Activated T-cell treated with anti-CD3 and anti-CD28 coated beads, Interleukin-2, amount 50 U/mL, for 24 hours (primary cell): Measurements from ENCODE around the gene SAMD4B.
A peak's percentile ranks its signal among the peaks of the same experiment; 100 is the strongest.
"Not testable (repeated sequence)": the region's sequence is repeated elsewhere in the genome, so short reads cannot be mapped to it uniquely, and the experiment has no call there.

Source experiments
- DNase-seq: peaks from one replicate; pipeline ENCODE4 v3.0.0-alpha.2; 2020
- H3K27ac Mint-ChIP-seq: 2 replicates; pipeline ENCODE4 v1.8.0; 2020; ENCODE audit warnings: mild to moderate bottlenecking, mixed read lengths
- H3K27me3 Mint-ChIP-seq: 2 replicates; pipeline ENCODE4 v1.8.0; 2020; ENCODE audit warnings: mixed read lengths
- H3K36me3 Mint-ChIP-seq: 2 replicates; pipeline ENCODE4 v1.8.0; 2020; ENCODE audit warnings: low read depth, mixed read lengths
- H3K4me1 Mint-ChIP-seq: 2 replicates; pipeline ENCODE4 v1.8.0; 2020; ENCODE audit warnings: low read depth, mixed read lengths
- H3K4me3 Mint-ChIP-seq: 2 replicates; pipeline ENCODE4 v1.8.0; 2020; ENCODE audit warnings: mild to moderate bottlenecking, moderate library complexity, mixed read lengths
- H3K9me3 Mint-ChIP-seq: 2 replicates; pipeline ENCODE4 v1.8.0; 2020; ENCODE audit warnings: mixed read lengths

Gene SAMD4B

DNA sequence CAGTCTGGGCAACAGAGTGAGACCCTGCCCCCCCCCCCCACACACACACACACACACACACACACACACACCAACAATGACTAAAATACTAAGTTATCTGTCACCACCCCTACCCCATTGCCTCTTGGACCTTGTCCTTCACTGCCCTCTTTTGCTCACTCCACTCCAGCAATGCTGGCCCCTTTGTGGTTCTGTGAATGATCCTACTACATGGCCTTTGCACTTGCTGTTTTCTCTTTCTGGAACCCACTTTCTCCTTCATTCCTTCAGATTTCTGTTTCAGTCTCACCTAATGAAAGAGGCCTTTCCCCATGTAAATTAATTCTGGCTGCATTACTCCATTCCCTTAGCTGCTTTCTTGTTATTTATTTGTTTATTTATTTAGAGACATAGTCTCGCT is 2.5 kb upstream of the SAMD4B start:
- Mint-ChIP-seq H3K36me3 (peaks cover 31% of the 10 kb centered on the region), H3K4me1 (peaks cover 59% of the 10 kb centered on the region), H3K27ac (peak overlapping the region; percentile 95), H3K27me3 (no peaks in the 10 kb centered on the region), H3K4me3 (peak overlapping the region; percentile 94), H3K9me3 (no peaks in the 10 kb centered on the region)
- no peak for DNase-seq

DNA sequence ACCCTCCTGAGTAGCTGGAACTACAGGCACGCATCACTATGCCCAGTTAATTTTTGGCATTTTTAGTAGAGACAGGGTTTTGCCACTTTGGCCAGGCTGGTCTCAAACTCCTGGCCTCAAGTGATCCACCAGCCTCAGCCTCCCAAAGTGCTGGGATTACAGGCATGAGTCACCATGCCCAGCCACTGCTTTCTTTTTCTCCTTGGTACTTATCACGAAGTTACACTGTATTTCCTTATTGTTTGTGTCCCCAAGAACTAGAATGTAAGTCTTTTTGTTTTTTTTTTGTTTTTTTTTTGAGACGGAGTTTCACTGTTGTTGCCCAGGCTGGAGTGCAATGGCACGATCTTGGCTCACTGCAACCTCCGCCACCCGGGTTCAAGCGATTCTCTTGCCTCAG is 2.1 kb upstream of the SAMD4B start:
- Mint-ChIP-seq H3K27ac (peak overlapping the region; percentile 95), H3K36me3 (peaks cover 29% of the 10 kb centered on the region), H3K4me1 (peaks cover 61% of the 10 kb centered on the region), H3K4me3 (peak overlapping the region; percentile 94)
- not testable (repeated sequence) for H3K27me3 Mint-ChIP-seq, DNase-seq, H3K9me3 Mint-ChIP-seq

DNA sequence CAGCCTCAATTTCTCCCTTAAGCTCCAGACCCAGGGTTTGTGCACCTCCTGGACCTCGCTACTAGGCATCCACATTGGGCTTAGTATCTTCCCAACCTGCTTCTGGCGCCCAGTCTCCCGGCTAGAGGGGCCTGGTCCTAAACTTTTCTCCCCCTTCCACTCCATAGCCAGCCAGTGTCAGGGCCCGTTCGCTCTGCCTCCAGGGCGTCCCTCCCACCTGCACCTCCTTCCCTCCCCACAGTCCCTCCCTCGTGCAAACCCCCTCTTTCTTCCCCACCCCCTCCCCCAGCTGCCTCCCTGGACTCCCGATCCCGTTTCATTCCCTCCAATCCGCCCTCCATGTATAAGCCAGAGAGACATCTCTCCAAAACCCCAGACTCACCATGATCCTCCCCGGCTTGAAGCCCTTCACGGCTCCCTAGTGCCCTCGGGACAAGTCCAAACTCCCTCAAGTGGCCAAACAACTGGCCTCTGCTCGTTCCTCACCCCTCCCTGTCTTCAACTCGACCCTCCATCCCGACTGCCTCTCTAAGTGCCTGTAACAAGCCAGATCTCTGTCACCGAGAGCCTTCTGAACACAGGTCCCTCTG is 997 bp upstream of the SAMD4B start:
- Mint-ChIP-seq H3K27ac (peak overlapping the region; percentile 95), H3K36me3 (peaks cover 31% of the 10 kb centered on the region), H3K4me3 (peak overlapping the region; percentile 94), H3K9me3 (no peaks in the 10 kb centered on the region), H3K4me1 (peaks cover 65% of the 10 kb centered on the region), H3K27me3 (no peaks in the 10 kb centered on the region)
- no peak for DNase-seq

DNA sequence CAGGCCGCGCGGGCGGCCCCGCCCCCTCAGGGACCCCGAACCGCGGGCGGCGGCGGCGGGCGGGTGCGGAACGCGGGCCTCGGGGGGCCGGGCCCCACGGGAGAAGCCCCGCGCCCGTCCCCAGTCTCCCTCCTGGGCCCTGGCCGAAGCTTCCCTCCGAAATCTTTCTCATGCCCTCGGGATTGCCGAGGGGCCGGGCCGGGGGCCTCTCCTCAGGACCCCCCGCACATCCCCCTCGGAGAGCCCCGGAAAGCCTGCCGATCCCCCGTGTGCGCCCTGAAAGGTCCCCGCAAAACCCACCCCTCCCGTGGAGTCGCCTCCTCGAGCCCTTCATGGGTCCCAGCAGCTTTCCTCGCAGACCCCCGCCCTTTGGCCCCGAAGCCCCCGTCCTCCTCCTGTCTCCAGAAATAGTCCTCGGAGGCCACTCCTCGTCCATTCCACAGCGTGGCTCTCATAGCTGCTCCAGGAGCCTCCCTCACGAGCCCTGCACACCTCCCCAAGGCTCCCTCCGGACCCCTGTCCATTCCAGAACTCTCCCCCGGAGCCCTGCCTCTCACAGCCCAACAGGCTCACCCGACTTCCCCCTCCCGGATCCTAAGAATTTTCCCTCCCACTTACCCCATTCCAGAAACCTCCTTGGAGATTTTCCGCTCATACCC is 555 bp downstream of the SAMD4B start:
- Mint-ChIP-seq H3K4me1 (peaks cover 69% of the 10 kb centered on the region), H3K4me3 (peak overlapping the region; percentile 84), H3K36me3 (peaks cover 41% of the 10 kb centered on the region), H3K9me3 (no peaks in the 10 kb centered on the region), H3K27ac (peak overlapping the region; percentile 86), H3K27me3 (no peaks in the 10 kb centered on the region)
- DNase-seq, result no peak

DNA sequence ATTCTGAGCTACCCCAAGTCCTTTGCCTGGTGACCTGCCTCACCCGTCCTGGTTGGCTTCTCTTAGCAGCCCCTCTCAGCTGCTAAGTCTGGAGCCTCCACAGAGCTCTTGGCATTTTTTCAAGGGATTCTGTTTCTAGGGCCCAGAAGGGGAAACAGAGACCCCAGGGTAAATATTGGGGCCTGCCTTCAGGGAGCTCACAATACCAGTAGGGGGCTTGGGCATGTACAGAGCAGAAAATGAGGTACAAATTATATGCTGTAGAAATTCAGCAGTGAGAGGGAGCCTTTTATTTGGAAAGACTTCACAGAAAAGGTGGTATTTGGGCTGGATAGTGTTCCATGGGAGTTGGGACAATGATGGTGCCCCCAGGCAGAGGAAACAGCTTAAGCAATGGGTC is 3.7 kb downstream of the SAMD4B start:
- Mint-ChIP-seq H3K9me3 (no peaks in the 10 kb centered on the region), H3K36me3 (peaks cover 64% of the 10 kb centered on the region), H3K27ac (peak overlapping the region; percentile 18), H3K4me1 (peaks cover 70% of the 10 kb centered on the region), H3K27me3 (no peaks in the 10 kb centered on the region), H3K4me3 (no peak overlapping the region)
- no peak for DNase-seq

DNA sequence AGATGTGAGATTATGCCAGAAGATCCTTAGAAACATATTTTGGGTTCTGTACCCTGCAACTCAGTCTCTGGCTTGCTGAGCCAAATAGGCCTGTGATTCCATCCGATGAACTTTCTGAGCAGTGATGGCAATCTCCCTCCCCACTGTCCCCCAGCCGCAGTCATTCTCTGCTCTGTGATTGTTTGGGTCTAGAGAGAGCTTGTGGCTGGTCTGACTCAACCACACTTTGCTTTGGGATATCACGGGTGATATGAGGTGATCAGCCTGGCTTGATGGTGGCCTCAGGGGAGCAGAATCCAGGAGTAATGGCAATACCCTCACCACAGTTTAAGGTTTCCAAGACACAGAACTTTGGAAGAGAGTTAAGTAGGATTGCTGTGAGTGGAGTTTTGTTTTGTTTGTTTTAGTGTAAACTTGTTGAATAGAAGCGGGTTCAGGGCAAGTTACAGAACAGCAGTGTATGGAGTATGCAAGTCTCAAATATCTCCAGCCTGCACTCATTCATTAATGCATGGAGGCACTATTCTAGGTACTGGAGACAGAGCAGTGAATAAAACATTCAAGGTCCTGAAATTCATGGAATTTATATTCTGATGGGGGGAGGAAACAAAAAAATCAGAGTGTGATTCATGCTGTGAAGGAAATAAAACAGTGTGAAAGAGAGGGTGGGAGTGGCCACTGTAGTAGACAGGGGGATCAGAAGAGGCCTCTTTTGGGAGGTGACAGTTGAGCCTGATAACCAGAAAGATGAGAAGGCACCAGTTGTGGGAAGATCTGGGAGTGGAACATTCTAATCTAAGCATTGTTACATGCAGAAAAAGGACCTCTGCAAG is 5.3 kb downstream of the SAMD4B start:
- Mint-ChIP-seq H3K36me3 (peaks cover 75% of the 10 kb centered on the region), H3K27me3 (no peaks in the 10 kb centered on the region), H3K4me1 (peaks cover 81% of the 10 kb centered on the region), H3K27ac (peak overlapping the region; percentile 71), H3K4me3 (no peak overlapping the region), H3K9me3 (no peaks in the 10 kb centered on the region)
- DNase-seq, result no peak

DNA sequence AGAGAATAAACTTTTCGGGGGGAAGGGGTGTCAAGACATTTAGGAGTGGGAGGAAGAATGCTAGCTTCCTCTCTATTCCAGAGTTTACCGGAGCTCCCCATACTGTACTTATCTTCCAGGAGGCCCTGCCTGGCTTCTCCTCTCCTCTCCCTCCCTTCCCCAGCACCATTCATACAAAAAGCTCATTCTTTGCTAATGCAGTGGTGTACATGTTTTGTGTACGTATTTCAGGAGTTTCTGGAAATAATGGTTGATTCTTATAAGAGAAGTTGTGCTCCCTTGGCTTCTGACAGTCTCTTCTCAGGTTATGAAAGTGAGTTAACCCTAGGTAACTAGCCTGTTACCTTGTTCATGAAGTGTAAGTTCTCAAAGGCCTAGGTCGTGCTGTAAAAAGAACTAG is 7.1 kb downstream of the SAMD4B start:
- H3K36me3 Mint-ChIP-seq, result peaks cover 75% of the 10 kb centered on the region
- H3K4me1 Mint-ChIP-seq, result peaks cover 68% of the 10 kb centered on the region
- peak overlapping the region; percentile 71 for H3K27ac Mint-ChIP-seq
- DNase-seq, result no peak
- no peaks in the 10 kb centered on the region for H3K27me3 Mint-ChIP-seq
- H3K4me3 Mint-ChIP-seq, result no peak overlapping the region
- H3K9me3 Mint-ChIP-seq, result no peaks in the 10 kb centered on the region

DNA sequence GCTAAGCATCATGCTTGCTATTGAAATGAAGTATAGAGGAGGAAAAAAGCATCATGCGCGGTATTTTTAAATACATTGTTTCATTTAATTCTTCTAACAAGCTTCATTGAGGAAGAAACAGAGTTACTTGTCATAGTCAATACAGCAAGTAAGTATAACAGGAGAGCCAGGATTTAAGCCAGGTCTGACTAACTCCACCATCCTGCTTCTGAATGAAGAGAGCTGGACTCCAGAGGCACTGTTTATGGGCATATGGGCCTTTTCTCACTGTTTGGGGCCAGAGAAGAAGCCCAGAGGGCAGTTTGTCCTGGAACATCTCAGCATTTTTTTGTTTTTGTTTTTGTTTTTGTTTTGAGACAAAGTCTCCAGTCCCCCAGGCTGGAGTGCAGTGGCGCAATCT is 7.9 kb downstream of the SAMD4B start:
- no peaks in the 10 kb centered on the region for H3K9me3 Mint-ChIP-seq
- H3K36me3 Mint-ChIP-seq, result peaks cover 76% of the 10 kb centered on the region
- peaks cover 60% of the 10 kb centered on the region for H3K4me1 Mint-ChIP-seq
- H3K27ac Mint-ChIP-seq, result no peak overlapping the region
- H3K4me3 Mint-ChIP-seq, result no peak overlapping the region
- H3K27me3 Mint-ChIP-seq, result no peaks in the 10 kb centered on the region
- DNase-seq, result no peak

DNA sequence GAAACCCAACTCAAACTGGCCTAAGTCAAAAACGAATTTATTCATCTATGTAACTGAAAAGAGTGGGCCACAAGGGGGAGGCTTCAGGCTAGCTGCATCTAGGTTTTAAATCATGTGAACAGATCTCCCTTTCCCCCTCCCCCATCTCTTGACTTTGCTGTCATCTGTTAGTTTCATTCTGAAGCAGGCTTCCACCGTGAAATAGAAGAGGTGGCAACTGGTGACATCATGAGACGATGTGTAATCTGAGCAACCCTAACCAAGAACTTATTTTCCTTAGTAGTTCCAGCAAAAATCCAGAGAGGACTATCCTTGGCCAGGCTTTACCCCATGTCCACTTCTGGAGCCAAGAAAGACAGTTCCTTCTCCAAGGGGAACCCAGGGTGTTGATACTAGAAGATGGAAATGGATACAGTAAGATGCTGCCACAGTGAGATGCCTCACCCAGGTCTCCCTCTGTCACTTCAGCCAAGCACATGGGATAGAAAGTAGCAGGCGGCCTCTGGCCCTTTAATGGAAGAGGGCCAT is 9.4 kb downstream of the SAMD4B start:
- peaks cover 45% of the 10 kb centered on the region for H3K4me1 Mint-ChIP-seq
- no peak for DNase-seq
- H3K27me3 Mint-ChIP-seq, result no peaks in the 10 kb centered on the region
- peak overlapping the region; percentile 91 for H3K27ac Mint-ChIP-seq
- no peaks in the 10 kb centered on the region for H3K9me3 Mint-ChIP-seq
- H3K36me3 Mint-ChIP-seq, result peaks cover 81% of the 10 kb centered on the region
- peak overlapping the region; percentile 26 for H3K4me3 Mint-ChIP-seq

DNA sequence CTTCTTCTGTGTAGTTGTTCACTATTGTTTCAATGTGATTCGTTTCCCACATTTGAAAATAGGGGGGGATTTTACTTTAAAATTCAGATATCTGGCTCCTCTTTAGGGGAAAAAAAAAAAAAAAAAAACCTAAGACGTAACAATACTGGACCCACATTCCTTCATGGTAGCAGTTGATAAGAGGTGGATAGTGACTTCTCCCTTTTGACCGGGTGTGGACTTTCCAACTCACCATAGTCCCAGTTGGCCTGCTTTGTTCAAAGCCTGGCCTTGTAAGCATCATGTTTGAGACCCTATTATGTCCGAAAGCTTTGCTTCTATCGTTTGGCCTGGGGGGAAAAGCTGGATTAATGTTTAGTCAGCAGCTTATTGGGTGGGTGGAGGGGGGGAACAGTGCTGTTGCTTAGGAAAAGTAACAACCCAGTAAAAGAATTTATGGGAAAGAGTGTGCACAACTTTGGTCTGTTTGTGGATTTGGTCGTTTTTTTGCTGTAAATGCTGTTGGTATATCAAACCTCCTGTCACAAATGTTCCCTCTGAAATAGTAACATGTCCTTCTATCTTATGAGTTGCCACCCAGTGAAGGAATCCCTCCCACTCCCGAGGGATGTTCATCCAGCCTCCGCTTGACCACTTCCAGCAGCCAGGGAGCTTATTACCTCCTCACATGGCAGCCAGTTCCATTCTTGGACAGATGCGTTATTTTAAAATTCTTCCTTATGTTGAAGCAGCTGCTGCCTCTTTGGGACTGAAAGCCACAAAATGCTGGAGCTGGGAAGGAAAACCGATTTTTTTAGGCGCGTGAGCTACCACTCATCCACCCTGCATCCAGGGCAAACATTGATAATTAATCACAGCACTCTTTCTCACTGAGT is 10.4 kb downstream of the SAMD4B start:
- no peak for DNase-seq
- Mint-ChIP-seq H3K9me3 (no peaks in the 10 kb centered on the region), H3K4me1 (peaks cover 36% of the 10 kb centered on the region), H3K27ac (peak overlapping the region; percentile 91), H3K27me3 (no peaks in the 10 kb centered on the region), H3K4me3 (no peak overlapping the region), H3K36me3 (peaks cover 83% of the 10 kb centered on the region)

DNA sequence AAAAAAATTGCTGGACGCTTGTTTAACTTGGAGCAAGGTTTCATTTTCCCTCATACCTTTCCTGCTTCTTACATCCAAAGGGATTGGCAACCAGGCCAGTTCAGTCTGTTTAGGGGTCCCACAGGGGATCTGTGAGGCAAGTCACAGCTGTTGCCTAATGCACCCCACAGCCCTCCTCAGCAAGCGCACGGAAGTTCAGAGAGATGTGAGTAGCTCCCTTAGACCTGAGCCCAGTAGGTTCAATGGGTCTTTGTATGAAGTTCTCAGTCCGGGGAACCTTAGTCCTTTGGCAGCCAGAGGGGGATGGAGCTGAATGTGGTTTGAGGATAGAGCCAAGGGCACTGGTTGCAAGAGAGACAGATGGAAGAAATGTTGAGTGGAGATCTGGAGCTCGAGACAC is 13.0 kb downstream of the SAMD4B start:
- Mint-ChIP-seq H3K27ac (peak overlapping the region; percentile 41), H3K4me1 (peaks cover 16% of the 10 kb centered on the region), H3K27me3 (no peaks in the 10 kb centered on the region), H3K36me3 (peaks cover 84% of the 10 kb centered on the region), H3K4me3 (no peak overlapping the region), H3K9me3 (no peaks in the 10 kb centered on the region)
- DNase-seq, result no peak

DNA sequence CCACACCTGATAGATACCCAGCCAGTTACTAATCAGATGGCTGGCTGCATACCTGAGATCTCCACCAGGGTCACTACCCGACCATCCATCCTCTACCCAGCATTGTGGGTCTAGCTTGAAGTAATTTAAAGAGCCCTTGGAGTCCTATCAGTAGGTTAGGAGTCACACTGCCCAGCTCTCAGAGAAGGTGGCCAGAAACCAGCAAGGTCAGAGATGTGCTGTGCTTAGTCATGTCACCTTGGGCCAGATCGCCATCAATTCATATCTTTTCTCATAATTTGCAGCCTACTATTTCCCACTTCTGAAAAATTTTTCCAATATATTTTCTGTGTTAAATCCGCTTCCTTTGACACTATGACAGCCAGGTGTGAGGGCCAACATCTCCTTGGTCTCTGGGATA is 13.9 kb downstream of the SAMD4B start:
- Mint-ChIP-seq H3K4me1 (peaks cover 14% of the 10 kb centered on the region), H3K9me3 (no peaks in the 10 kb centered on the region), H3K36me3 (peaks cover 91% of the 10 kb centered on the region), H3K27ac (peak overlapping the region; percentile 46), H3K4me3 (no peak overlapping the region), H3K27me3 (no peaks in the 10 kb centered on the region)
- DNase-seq, result no peak

DNA sequence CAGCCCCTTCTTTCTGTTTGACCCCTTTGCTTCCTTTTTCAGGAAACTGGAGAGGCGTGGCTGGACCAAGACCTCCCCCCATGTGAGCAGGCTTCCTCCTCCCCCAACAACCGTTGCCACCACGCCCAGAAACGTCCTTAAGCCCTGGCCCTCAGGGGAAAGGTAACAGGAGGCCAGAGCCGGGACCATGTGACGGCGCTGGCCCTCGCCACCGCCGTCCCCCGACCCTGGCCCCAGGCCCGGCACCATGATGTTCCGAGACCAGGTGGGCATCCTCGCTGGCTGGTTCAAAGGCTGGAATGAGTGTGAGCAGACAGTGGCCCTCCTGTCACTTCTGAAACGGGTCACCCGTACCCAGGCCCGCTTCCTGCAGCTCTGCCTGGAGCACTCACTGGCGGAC is 14.4 kb downstream of the SAMD4B start:
- no peaks in the 10 kb centered on the region for H3K27me3 Mint-ChIP-seq
- H3K9me3 Mint-ChIP-seq, result no peaks in the 10 kb centered on the region
- no peak overlapping the region for H3K4me3 Mint-ChIP-seq
- H3K27ac Mint-ChIP-seq, result peak overlapping the region; percentile 46
- H3K36me3 Mint-ChIP-seq, result peaks cover 90% of the 10 kb centered on the region
- peaks cover 8% of the 10 kb centered on the region for H3K4me1 Mint-ChIP-seq
- no peak for DNase-seq

DNA sequence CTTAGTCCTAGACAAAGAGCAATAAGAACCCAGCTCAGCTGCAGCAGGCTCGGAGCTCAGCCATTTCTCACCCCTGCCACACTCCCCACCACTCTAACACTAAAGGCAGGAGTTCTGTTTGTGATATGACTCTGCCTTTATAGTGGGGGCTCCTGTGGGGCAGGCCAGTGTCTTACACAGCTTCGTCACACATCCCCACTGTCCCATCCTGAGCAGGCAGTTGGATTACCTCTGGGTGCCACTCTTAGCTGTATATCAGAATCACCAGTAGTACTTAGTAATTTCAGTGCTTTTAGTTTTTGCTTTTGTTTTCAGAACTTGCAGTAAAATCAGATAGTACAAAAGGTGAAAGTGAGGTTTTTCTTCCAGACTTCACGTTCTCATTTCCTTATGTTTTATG is 16.8 kb downstream of the SAMD4B start:
- H3K27ac Mint-ChIP-seq, result no peak overlapping the region
- peaks cover 96% of the 10 kb centered on the region for H3K36me3 Mint-ChIP-seq
- no peaks in the 10 kb centered on the region for H3K9me3 Mint-ChIP-seq
- H3K4me1 Mint-ChIP-seq, result peaks cover 11% of the 10 kb centered on the region
- DNase-seq, result no peak
- no peaks in the 10 kb centered on the region for H3K27me3 Mint-ChIP-seq
- no peak overlapping the region for H3K4me3 Mint-ChIP-seq
